NCI-H2107 treated with DMSO at 0.1 percent for 48 hours (cell line): ENCODE results near the gene FRMD5.

Experiments used
- DNase-seq: peaks from one replicate; lab custom pipeline; 2025; ENCODE audit not compliant: unreplicated experiment; lab: John Stamatoyannopoulos, UW

Gene FRMD5

GRCh38 chr15:44163370-44163769 is 31.7 kb downstream of the FRMD5 start:
- DNase-seq: no peak

GRCh38 chr15:44160796-44161195 is 34.3 kb downstream of the FRMD5 start:
- no peak for DNase-seq

DNA sequence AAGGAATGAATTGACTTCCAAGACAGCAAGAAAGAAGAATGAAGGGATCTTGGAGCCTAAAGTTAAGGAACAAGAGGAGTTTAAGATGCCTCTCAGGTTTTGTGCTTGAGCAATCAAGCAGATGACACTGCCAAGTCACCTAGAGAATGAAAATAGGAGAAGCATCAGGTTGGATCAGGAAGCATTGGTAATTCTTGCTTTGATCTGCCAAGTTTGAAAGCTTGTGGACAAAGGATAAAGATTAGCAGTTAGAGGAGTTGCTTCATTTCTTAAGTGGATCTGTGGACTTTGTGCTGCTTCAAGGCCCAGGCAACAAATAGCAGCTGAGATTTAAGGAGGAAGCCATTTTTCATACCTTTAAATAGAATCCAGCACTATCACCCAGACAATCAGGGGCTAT is 35.6 kb downstream of the FRMD5 start:
- DNase-seq: no peak

DNA sequence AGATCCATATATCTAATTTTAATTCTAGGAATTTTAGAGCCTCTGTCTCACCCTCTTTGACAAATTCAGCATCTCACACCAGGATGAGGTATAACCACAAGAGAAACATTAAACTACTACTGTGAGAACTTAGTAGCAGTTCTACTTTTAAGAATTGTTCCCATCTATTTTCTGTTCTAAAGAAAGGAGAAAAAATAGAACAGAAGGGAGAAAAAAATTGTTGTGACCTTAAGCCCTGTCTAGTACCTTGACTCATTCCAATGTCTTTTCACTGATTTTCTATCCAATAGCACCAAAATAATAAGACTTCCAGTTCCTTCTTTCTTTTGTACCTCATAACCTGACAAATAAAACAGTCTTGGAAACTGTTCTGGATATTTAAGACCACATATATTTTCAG is 37.0 kb downstream of the FRMD5 start:
- no peak for DNase-seq

GRCh38 chr15:44157679-44158078 is 37.4 kb downstream of the FRMD5 start:
- no peak for DNase-seq

DNA sequence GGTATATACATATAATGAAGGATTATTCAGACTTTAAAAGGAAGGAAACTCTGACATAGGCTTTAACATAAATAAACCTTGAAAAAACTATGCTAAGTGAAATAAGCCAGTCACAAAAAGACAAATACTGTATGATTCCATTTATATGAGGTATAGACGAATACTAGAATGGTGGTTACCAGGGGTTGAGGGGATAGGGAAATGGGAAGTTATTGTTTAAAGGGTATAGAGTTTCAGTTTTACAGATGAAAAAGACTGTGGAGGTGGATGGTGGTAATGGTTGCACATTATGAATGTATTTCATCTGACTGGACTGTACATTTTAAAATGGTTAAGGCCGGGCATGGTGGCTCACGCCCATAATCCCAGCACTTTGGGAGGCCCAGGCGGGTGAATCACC is 41.7 kb downstream of the FRMD5 start:
- DNase-seq: no peak

DNA sequence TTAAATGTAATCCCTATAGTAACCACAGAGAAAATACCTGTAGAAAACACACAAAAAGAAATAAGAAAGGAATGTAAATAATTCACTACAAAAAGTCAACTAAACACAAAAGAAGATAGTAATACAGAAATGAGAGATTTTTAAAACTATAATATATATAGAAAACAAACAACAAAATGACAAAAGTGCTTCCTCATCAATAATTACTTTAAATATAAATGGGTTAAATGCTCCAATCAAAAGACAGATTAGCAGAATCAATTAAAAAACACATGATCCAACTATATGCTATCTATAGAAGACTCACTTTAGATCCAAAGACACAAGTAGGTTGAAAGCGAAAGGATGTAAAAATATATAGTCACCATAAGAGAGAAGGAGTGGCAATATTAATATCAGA is 45.8 kb downstream of the FRMD5 start:
- DNase-seq: no peak

GRCh38 chr15:44148580-44148979 is 46.5 kb downstream of the FRMD5 start:
- no peak for DNase-seq

- DNase-seq: no peak
These were observed 47.4 kb downstream of the FRMD5 start for GRCh38 chr15:44147636-44148035.

DNA sequence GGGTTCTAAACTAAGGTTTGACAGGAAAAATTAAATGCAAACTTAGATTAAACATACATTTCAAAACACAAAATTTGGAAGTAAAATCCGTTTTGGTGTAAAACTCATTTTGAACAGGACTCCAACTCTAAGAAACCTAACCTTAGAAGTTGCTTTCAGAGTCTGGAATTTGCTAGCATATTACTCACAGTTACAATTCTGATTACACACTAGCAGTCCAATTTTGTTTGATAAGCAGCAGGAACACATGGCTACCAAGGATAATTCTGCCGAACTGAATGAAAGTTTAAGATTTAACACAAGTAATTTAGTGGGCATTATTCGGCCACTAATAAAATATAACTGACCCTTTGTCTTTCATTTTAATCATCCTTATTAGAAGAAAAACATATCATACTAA is 49.6 kb downstream of the FRMD5 start:
- no peak for DNase-seq

DNA sequence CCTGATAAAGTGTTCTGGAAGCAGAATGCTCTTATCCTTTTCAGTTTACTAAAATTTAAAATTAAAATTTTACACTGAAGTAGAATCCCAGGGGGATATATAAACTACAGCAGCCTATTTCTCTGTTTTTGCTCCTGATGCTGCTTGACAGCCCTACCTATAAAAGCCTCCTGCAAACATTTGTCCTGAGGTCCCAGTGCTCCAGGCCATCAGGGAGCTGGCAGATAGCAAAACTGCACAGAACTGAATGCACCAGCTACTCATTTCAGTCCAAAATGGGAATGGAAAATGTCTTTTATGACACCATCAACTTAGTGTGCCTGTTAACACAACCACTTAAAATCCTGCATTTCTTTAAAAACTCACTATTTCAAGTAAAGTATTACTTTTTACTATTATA is 50.1 kb downstream of the FRMD5 start:
- no peak for DNase-seq

GRCh38 chr15:44144184-44144583 is 50.9 kb downstream of the FRMD5 start:
- no peak for DNase-seq

GRCh38 chr15:44137750-44138149 is 57.3 kb downstream of the FRMD5 start:
- no peak for DNase-seq

GRCh38 chr15:44136991-44137477 is 58.0 kb downstream of the FRMD5 start:
- DNase-seq: no peak

GRCh38 chr15:44132057-44132456 is 63.0 kb downstream of the FRMD5 start:
- DNase-seq: no peak

DNA sequence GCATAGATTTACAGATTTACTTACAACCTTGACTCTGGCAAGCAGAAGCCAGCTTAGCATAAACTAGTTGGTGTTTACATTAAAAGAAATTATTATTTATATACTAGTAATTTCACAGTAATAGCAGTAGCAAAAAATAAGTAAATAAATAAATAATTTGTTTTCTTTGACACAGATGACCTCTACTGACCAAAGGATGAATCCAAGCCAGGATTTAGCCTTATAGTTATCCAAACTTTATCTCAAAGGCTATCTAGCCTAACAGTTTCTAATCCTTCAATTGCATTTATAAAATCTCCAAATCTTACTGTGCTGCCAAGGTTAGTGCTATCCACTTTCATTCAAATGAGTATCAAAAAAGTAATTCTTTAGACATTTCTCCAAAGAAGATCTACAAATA is 64.3 kb downstream of the FRMD5 start:
- DNase-seq: no peak

DNA sequence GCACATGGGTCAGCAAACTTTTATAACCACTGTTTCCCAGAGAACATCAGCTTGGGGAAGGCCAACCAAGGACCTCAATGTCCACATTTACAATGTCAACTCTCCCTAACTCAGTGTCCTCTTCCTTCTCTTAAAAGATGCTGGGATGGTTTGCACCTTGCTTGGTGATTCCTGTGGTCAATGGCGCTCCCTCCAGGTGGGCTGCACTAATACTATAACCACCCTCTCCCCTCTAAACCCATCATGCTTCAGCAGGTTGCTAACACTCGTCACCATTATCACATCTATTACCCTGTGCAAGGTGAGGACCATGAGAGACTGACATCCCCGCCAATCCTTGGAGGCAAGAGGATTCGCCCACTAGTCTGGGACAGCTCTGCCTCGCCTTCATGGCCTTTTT is 65.2 kb downstream of the FRMD5 start:
- DNase-seq: no peak

- no peak for DNase-seq
These were observed 66.6 kb downstream of the FRMD5 start for GRCh38 chr15:44128443-44128842.

- no peak for DNase-seq
These were observed 69.2 kb downstream of the FRMD5 start for GRCh38 chr15:44125879-44126278.

DNA sequence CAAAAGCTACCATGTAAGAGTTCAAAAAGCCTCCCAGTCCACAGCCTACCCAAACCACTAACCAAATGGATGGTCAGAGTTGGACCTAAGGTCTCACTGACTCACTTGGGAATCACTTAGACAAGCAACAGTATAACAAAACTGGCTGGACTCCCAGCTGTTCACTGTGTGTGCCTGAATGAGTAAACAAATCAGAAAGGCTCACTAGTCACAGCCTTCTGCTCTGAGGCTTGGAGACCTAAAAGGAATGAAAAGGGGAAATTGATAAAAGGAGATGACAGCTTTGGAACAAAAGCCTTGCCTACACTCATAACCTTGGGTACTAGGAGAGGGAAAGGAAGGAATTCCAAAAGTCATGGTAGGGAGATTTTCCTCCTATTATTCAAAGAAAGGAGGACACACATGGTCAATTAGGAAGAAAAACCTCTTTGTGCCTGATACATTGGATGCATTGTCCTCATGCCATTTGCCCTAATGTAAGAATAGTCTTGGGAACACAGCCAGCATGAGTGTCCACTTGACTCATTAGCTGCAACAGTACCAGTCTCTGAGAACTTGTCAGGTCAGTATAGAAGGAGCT is 92.3 kb downstream of the FRMD5 start:
- DNase-seq: no peak

- DNase-seq: no peak
These were observed 93.1 kb downstream of the FRMD5 start for GRCh38 chr15:44101944-44102343.

DNA sequence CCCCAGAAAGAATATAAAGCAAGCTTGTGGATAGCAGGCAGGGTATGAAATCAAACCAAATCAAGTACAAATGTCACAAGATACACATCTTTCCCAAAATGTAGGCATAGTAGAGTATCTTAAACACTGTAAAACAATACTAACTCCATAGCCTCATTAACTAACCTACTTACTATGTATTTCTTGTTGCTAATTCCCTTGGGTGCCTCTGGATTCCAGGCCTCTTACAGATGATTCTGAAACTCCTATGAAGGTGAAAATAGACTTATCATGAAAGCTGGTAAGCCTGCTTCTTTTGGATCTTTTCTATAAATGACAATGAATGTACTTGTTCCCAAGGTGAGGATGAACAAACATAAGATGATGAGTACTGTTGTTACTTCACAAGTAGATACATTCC is 93.8 kb downstream of the FRMD5 start:
- DNase-seq: no peak

- no peak for DNase-seq
These were observed 95.4 kb downstream of the FRMD5 start for GRCh38 chr15:44099671-44100070.

- no peak for DNase-seq
These were observed 97.5 kb downstream of the FRMD5 start for GRCh38 chr15:44097552-44097951.
